Fibroblast of skin of left biceps (primary cell): ENCODE data around the gene WHRN.
A peak's percentile ranks its signal among the peaks of the same experiment; 100 is the strongest.

Source experiments
- DNase-seq, 2 experiments: peaks; one replicate each; pipeline ENCODE4 v3.0.0-alpha.2; 2013; ENCODE audit warnings: low read depth in 2 of 2

Gene WHRN

DNA sequence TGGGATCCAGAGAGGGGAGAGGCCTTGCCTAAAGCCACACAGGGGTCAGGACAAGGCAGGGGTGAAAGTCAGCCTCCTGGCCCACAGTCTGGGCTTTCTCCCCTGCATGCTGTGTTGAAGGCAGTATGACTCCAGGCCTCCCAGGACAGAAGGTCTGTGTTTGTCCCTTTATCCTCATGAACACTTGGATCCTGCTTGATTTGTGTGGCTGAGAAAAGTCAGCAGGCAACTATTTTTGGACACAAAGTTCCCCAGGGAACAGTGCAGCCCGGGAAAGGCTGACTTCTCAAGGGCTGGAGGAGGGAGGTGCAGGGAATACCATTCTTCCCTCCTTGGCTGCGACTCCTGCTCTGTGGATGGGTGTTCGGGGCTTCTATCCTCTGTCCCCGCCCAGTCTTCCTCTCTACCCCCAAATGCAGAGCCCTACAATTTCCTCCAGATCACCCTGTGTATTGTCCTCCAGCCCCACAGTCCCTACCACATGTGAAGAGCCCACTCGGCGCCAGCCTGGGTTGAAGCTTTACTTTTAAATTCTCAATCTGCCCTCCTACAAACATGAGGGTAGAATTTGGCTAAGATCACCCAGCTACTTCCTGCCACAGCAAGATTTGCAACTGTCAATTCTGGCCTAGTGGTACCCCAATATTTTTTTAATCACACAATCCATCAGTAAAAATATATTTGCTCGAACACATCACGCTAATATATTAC is 121.6 kb downstream of the WHRN start:
- DNase-seq: peak; percentile 29 to 36

DNA sequence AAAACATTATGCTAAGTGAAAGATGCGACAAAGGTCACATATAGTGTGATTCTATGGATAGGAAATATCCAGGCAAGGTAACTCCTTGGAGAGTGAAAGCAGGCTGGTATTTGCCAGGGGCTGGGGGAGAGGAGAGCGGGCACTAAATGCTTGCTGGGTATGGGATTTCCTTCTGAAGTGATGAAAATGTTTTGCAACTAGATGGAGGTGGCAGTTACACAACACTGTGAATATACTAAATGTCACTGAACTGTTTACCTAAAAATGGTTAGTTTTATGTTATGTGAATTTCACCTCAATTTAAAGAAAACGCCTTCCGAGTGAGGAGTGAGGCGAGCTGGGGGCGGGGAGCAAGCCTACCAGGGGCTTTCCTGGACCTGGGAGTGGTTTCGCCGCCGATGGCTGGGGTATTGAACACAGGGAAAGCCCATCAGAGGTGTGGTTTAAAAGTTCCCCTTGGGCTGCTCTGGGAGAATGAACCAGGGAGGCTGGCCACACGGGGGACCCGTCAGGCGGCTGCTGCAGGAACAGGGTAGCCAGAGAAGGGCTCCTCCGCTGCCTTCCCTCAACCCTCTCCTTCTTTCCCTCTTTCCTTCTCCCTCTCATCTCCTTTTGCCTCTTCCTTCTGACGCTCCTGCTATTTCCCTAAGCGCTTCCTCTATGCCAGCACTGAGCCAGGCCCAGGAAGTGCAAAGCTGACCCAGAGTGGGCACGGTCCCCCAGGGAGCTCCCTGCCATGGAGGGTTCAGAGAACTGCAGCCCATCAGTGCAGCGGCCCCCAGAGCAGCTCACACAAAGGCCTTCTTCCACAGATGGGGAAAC is 122.4 kb downstream of the WHRN start:
- DNase-seq: no peak

DNA sequence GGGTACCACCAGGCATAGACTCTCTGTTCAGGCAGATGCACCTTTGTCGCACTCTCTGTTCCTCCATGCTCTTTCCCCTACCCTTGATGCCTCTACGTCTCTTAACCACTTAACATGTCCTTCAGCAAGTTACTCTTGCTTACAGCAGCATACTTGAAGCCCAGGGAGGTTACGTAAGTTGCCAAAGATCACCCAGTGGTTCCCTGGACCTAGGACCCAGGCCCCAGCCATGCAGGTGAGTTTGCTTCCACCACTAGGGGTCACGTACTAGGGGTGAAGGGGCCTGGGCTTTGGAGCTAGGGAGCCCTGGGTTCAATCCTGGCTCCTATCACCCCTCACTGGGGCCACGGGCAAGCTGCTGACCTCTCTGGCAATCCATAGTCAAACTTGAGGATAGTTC is 126.4 kb downstream of the WHRN start:
- no peak for DNase-seq

DNA sequence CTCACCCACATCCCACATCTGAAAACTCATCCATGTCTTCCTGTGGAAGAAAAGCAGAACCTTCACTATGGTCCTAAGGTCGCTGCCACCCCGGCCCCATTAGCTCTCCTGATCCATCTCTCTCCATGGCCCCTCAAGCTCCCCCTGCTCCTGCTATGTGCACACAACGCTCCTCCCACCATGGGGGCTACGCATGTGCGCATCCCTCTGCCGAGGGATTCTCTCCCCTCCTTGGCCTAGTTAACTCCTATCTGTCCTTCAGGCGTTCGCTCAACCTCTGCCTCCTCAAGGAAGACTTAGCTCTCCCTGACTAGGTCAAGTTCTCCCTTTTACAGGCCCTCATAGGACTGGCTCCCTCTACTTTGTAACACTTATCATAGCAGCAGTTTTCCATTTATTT is 127.3 kb downstream of the WHRN start:
- DNase-seq: no peak

DNA sequence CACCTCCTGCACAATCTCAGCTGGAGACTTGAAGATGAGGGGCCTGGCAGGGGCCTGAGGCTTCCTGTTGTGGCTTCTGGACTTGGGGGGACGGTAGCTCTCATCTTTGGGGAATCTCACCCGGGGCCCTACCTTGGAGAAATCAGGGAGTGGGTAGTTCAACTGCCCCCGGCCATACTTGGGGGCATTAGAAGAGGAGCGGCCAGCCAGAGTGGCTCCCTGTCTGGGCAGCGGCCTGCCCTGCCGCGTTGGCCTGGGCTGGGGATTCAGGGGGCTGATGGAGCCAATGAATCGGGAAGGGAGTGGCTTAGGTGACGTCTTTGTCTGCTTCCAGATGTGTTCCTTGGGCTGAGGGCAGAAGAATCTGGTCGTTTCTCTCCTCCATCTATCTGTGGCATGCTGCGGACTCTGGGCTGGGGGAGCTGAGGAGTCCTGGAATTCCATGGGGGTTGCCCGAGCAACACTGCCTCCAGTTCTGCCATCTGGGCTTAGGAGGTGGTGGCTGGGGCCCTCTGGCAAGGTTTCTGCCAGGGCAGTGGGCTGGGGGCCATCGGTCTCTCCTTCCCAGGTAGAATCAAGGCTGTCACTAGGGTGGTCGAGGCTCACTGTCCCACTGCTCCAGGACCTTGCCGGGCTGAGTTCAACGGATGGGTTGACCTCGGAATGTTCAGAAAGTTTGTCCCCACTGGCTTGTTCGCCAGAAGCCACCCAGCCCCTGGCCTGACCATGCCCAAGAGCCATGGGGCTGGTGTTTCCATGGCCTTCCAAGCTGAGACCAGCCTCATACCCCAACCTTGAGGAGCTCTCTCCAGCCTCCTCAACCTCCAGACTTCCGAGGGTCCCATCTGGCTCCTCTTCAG is 128.5 kb downstream of the WHRN start:
- DNase-seq: no peak

DNA sequence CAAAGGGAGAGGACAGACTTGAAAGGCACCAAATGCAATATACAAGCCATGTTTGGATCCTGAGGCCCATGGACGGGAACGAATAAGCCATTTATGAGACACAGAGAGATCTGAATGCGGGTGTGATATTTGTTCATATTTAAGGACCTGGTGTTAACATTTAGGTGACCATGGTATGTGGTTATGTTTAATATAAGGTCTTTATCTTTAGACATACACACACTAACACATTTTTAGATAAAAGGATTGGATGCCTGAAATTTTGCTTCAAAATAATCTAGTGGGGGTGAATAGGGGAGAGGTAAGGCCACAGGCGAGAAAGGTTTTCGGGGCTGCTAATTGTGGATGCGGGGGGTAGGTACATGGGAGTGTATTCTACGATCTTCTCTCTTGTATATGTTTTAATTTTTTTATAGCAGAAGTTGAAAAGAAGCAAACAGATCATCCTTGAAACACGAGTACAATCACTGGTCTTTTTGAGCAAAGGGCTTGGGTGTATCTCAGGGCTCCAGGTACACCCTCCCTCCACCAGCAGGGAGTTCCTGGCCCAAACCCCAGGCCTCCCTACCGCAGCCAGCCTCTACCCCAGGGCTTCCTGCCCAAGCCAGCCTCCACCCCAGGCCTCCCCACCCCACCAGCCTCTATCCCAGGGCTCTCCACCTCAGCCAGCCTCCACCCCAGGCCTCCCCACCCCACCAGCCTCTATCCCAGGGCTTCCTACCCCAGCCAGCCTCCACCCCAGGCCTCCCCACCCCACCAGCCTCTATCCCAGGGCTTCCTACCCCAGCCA is 129.7 kb downstream of the WHRN start:
- DNase-seq: no peak

DNA sequence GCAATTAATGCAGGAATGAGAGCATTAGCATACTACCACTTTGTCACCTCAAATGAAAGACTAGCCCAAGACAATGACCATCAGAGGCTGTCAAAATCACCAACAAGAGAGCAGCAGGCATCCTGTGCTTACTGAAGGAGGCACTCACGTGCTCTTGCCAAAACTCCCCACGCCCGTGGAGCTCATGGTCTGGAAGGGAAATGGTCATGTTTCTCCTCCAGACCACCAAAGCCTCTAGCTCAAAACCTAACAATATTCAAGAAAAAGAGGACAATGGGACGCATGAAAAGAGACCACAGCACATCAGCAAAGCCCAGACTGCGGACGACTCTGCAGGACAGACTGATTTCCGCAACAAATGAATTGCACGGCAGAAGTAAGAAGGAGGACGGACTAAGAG is 130.3 kb downstream of the WHRN start:
- no peak for DNase-seq

DNA sequence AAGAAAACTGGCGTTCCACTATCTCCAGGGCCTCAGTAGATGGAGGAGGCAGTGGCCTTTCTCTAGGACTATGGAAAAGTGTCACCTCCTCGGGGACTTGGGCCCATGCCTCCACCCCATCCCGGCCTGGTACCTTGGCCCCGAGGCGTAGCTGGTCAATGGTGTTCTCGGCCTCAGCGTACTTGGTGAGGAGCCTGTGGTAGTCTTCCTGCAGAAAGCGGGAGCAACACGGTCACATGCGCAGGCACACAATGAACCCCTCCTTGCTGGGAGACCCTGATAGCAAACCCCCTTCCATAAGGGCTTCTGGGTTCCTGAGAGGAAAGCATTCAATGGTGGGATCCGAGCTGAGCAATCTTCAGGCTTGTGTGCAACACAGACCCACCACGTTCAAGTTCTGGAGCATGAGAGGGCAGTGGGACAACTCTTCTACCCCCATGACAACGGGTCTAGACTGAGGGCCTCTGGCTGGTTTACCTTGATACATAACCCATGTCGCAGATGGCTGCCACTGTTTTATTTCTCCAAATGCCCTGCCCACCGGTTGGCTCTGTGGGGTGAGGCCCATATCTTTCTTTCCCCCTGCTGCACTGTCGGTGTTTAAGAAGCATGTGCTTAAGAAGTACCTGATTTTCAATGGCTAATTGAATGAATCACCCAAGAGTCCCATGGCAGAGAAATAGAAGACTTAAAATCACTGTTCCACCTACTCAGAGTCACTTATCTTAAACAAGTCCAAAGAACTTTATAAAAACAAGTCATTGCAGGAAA is 131.1 kb downstream of the WHRN start:
- DNase-seq: no peak

DNA sequence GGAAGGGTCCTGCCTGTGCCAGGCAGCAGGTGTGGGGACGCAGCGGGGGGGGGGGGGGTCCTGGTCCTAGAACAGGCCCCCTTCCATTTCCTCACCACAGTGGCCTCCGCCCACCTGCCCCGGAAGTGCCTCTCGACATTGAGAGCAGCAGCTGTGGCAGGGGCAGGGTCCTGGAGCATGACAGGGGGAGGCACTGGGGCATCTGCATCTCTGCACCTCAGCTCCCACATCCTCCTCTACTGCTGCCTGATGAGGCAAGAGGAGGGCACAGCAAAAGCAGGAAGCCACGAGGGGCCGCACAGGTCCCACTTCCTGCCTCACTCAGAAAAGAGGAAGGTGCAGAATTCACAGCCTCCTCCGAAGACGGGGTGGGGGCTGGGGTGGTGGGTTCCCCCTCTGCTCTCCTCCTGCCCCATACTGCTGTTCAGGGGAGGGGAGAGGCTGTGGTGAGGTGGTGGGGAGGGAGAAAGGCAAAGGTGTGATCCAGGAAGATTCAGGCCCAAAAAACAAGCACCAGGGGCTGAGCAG is 132.3 kb downstream of the WHRN start:
- DNase-seq: no peak

DNA sequence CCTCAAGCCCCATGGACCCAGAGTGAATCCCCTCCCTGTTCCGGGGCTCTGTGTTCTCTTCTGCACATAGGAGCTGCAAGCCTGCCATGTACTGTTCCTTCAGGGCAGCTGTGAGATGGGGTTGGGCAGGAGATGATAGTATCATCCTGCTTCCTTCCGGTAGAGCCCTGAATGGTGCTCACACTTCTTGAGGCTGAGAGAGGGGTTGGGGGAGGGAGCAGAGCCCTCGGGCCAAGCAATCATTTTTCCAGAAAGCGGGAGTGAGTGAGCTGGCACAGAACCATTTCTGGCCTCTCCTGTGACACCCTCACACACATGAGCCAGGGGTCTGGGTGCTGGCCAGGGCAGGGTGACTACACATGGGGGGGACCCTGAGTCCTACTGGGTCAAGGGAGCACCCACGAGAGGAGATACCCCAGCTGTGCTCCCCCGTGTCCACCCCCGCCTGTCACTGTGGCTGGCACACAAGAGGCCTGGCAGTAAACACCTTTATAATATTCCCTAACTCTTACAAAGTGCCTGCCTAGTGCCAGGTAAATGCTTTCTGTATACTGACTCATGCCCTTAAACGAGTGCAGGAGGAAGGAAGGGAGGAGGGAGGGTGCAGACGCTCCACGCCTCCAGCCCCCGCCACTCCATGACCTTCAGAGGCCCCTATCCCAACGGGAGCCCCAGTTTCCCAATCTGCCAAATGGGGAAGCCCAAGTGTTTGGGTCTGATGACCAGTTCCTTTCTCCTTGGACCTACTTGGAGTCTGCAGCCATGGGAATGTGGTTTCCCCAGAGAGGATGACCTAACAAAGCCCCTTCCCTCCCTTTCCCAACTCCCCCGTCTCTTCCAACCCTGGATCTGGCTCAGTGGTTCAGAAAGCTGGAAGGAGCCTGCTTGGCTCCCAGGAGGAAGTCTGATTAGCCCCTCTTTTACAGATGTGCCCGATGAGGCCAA is 133.0 kb downstream of the WHRN start:
- DNase-seq: no peak

DNA sequence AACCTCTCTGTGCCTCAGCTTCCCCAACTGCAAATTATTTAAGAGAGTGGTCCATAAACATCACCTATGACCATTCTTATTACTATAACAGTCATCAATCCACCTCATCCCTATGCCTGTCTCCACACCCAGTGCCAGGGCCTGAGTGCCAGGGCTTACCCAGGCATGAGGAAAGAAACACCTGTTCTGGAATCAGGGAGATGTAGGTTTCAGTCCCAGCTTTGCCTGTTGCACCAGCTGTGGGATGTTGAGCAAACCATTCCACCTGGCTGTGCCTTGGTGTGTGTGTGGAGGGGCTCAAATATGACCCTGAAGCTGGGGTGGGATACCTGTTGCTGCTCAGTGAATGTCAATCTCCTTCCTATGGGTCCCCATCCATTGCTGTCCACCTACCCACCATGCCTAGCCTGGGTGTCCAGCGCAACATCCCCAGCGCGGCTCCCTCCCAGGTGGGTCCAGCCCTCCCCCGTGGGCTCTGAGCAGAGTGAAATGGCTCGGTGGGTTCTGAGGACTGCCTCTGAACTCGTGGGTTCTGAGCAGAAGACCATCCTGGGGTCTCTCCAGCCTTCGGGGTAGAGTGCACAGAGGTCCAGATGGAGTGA is 133.8 kb downstream of the WHRN start:
- no peak for DNase-seq

DNA sequence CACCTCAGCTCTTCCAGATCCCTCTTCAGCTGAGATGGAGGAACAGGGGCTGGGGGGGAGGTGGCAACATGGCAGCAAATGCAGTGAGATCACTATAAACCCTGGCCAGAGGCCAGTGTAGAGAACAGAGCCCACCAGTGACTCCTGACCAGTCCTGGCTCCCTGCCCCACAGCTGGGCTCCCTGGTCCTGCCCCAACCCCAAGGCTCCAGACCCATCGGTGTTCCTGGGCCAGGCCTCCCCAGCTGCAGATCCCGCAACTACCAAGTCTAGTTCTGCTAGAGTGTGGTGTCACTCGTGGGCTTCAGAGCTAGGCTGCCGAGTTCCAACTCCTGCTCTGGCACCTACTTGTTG is 134.3 kb downstream of the WHRN start:
- no peak for DNase-seq

DNA sequence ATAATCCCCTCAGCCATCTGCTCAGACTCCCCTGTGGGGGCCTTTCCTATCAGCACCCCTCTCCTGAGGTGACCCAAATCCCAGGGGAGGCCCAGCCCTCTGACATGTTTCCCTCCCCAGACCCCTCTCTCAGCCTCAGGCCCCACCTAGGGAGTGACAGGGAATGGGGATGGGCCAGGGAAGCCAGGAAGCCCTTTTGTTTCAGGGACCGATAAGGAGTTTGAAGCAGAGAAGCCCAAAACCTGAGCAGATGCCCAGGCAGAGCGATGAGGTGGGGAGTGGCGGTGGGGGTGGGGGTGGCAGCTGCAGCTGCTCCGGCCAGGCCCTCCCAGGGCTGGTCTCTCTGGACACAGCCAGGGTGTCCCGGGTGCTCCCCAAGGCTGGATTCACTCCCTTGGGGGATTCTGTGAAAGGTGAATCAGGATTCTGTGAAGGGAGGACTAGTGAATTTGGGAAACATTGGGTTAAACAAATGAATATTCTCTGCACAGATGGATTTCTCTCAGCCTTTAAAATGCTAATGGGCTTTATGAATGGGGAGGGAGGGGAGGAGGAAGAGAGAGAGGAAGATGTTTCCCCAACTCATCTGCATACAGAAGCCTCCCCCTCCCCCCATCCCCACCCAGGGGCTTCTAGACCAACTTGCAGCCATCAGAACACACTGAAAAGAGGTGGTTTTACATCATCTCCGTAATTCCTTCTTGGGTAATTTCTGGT is 134.9 kb downstream of the WHRN start:
- no peak for DNase-seq

DNA sequence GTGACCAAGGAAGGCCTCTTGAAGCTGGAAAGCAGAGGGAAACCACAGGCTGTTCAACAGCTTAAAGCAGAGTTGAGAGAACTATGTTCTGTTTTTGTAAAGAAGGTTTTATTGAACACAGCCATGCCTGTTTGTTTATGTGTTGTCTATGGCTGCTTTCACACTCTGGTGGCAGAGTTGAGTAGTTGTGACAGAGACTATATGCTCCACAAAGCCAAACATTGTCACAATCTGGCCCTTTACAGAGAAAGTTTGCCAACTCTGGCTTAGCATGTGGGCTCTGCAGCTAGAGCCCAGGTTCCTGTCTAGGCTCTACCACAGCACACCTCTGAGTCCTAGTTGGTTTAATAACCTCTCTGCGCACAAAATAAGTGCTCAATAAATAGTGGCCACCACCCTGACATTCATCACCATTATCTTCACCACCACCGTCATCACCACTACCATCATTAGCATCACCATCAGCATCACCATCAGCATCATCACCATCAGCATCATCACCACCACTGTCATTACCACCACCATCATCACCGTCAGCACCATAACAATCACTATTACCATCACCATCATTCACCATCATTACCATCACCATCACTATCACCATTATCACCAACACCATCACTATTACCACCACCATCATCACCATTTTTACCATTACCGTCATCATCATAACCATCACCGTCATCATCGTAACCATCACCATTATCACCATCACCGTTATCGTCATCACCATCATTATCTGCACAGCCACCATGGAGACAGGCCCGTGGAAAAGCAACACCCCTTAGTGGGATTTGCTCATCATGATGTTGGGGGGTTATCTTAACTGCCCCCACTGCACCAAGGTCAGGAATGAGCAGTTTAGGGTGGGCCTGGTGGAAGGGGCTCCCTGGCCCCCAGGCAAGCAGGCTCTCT is 135.8 kb downstream of the WHRN start:
- DNase-seq: no peak

DNA sequence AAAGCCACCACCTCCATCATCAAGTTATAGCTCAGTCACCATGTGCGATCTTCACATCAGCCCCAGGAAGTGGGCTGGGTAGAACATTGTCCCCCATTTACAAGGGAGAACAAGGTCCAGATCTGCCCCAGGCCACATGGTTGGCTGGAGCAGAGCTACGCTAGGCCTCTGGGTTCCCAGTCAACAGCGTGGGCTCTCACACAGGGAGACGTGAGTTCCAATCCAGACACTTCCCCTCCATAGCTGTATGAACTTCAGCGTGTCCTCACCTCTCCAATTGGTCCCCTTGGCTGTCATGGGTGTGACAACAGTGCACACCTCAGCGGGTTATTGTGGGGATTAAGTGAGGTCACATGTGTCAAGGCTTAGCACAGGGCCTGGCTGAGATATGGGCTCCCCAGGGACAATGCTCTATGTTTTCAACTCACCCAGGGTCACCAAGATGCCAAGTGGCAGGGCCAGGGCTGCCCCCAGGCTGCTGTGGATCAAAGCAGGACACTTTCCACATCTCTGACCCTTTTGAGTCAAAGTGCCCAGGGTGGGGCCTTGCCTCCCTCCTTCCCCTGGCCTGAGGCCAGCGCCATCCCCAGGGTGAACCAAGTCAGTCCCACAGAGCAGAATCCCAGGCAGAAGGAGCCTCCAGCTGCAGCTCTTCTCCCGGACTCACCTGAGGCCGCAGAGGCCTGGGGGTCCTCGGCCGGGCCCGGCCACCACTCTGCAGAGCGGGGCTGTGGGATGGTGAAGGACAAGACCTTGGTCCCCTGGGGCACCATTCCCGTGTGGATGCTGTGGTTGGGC is 137.3 kb downstream of the WHRN start:
- no peak for DNase-seq

DNA sequence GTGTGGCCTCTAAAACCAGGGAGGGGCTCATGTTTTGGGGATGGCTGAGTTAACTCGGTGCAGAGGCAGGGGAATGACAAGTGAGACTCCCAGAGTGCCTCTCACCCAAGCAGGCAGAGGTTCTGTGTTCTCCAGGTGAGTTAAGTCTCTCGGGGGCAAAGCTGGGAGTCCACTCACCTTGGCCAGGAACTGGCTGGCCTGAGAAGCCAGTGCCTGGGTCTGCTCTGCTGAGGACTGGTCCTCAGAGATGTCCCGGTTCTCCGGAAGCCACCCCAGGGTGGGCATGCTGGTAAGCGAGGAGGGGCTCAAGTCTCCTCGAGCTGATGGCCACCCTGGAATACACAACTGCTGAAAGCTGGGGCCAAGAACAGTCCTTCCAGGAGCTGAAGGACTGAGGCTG is 137.9 kb downstream of the WHRN start:
- no peak for DNase-seq
